ENCODE measurements around the gene NAP1L4.

The NAP1L4 gene

GRCh38 chr11:3020011-3020410 is 27.9 kb upstream of the NAP1L4 start:
- H3K4me3 ChIP-seq (replicated peaks in 1 of 2; ENCODE audit: low read depth in 2 of 2, low read length in 2 of 2): no peak overlapping the region
- no peak for DNase-seq (ENCODE audit: low read depth in 2 of 2)
- no peak for TF ChIP-seq CTCF (IDR thresholded peaks at IDR 0.05; ENCODE audit: low read depth, low read length)

- TF ChIP-seq CTCF (IDR thresholded peaks at IDR 0.05; ENCODE audit: low read depth, low read length): no peak
- no peak for DNase-seq (ENCODE audit: low read depth in 2 of 2)
- no peak overlapping the region for H3K4me3 ChIP-seq (replicated peaks in 1 of 2; ENCODE audit: low read depth in 2 of 2, low read length in 2 of 2)
Measured at GRCh38 chr11:3018596-3018995, 26.5 kb upstream of the NAP1L4 start.

GRCh38 chr11:3016861-3017260 is 24.7 kb upstream of the NAP1L4 start:
- H3K4me3 ChIP-seq (replicated peaks in 1 of 2; ENCODE audit: low read depth in 2 of 2, low read length in 2 of 2): no peak overlapping the region
- DNase-seq (ENCODE audit: low read depth in 2 of 2): no peak
- TF ChIP-seq CTCF (IDR thresholded peaks at IDR 0.05; ENCODE audit: low read depth, low read length): no peak

GRCh38 chr11:3015796-3016195 is 23.7 kb upstream of the NAP1L4 start:
- no peak overlapping the region for H3K4me3 ChIP-seq (replicated peaks in 1 of 2; ENCODE audit: low read depth in 2 of 2, low read length in 2 of 2)
- no peak for TF ChIP-seq CTCF (IDR thresholded peaks at IDR 0.05; ENCODE audit: low read depth, low read length)
- DNase-seq (ENCODE audit: low read depth in 2 of 2): no peak

- DNase-seq (ENCODE audit: low read depth in 2 of 2): no peak
- TF ChIP-seq CTCF (IDR thresholded peaks at IDR 0.05; ENCODE audit: low read depth, low read length): no peak
- no peak overlapping the region for H3K4me3 ChIP-seq (replicated peaks in 1 of 2; ENCODE audit: low read depth in 2 of 2, low read length in 2 of 2)
Measured at GRCh38 chr11:3014943-3015342, 22.8 kb upstream of the NAP1L4 start.

GRCh38 chr11:3014057-3014938 is 22.2 kb upstream of the NAP1L4 start:
- no peak overlapping the region for H3K4me3 ChIP-seq (replicated peaks in 1 of 2; ENCODE audit: low read depth in 2 of 2, low read length in 2 of 2)
- TF ChIP-seq CTCF (IDR thresholded peaks at IDR 0.05; ENCODE audit: low read depth, low read length): no peak
- DNase-seq (ENCODE audit: low read depth in 2 of 2): no peak
